Adrenal gland (tissue), 5 donors: ENCODE results near the gene WDFY4.

Experiments
- CTCF ChIP-seq, 6 experiments: fragments of 450-650 bp in 4 of 6; fragments of 200-600 bp in 2 of 6; sonication (generic) in 1 of 6; IDR thresholded peaks; 1 replicate in 5 of 6; 2 replicates in 1 of 6; pipeline versions ENCODE4 v1.5.1 to v1.8.0; 2016 to 2021; ENCODE audit warnings: antibody characterized with exemption in 6 of 6, mild to moderate bottlenecking in 2 of 6, moderate library complexity in 1 of 6
- POLR2A ChIP-seq, 2 donors: fragments of 450-650 bp; IDR thresholded peaks; one replicate each; pipeline ENCODE4 v1.6.1; 2017; ENCODE audit warnings: antibody characterized with exemption in 2 of 2, mild to moderate bottlenecking in 2 of 2, moderate library complexity in 1 of 2
- donor health status: DM: no; HTN: no; CAD: no.

GRCh38 chr10:48725708-48726107 is 41.0 kb downstream of the WDFY4 start:
- no peak for TF ChIP-seq POLR2A (IDR thresholded peaks at IDR 0.05)
- no peak for TF ChIP-seq CTCF (IDR thresholded peaks at IDR 0.05)
